Measurements from ENCODE around the gene LDLRAD3.

- TF ChIP-seq, protein P1, sequence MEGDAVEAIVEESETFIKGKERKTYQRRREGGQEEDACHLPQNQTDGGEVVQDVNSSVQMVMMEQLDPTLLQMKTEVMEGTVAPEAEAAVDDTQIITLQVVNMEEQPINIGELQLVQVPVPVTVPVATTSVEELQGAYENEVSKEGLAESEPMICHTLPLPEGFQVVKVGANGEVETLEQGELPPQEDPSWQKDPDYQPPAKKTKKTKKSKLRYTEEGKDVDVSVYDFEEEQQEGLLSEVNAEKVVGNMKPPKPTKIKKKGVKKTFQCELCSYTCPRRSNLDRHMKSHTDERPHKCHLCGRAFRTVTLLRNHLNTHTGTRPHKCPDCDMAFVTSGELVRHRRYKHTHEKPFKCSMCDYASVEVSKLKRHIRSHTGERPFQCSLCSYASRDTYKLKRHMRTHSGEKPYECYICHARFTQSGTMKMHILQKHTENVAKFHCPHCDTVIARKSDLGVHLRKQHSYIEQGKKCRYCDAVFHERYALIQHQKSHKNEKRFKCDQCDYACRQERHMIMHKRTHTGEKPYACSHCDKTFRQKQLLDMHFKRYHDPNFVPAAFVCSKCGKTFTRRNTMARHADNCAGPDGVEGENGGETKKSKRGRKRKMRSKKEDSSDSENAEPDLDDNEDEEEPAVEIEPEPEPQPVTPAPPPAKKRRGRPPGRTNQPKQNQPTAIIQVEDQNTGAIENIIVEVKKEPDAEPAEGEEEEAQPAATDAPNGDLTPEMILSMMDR (IDR thresholded peaks at IDR 0.05 in 8 of 11, conservative IDR thresholded peaks at IDR 0.05 in 3 of 11) = no peak
- TF ChIP-seq POLR2A (IDR thresholded peaks at IDR 0.05) = no peak
Observed at GRCh38 chr11:35997902-35998520, 54.1 kb downstream of the LDLRAD3 start.

Data from spleen (tissue), 7 donors.